IPS-20b (cell line): ENCODE results near the gene HPS4.

Experiments
- H3K27ac ChIP-seq: one replicate; pipeline ENCODE4 v1.5.1; 2013; ENCODE audit warnings: low read length
- H3K27me3 ChIP-seq: 2 replicates; pipeline ENCODE4 v1.6.1; 2013; ENCODE audit warnings: mild to moderate bottlenecking, low read length, inconsistent platforms; ENCODE audit not compliant: insufficient read depth
- H3K36me3 ChIP-seq: 2 replicates; pipeline ENCODE4 v1.6.1; 2013; ENCODE audit warnings: low read depth, mild to moderate bottlenecking, inconsistent platforms, low read length, moderate library complexity; ENCODE audit not compliant: insufficient read depth
- H3K4me1 ChIP-seq: 2 replicates; pipeline ENCODE4 v1.6.1; 2013; ENCODE audit warnings: mild to moderate bottlenecking, control low read depth, inconsistent platforms, low read length, moderate library complexity; ENCODE audit not compliant: insufficient read depth
- H3K4me3 ChIP-seq: 2 replicates; pipeline ENCODE4 v1.5.1; 2013; ENCODE audit warnings: mild to moderate bottlenecking, low read length, inconsistent platforms
- H3K9ac ChIP-seq: 2 replicates; pipeline ENCODE4 v1.6.1; 2013; ENCODE audit warnings: low read depth, mild to moderate bottlenecking, inconsistent platforms, low read length, moderate library complexity
- H3K9me3 ChIP-seq: 2 replicates; pipeline ENCODE4 v1.6.1; 2013; ENCODE audit warnings: mild to moderate bottlenecking, low read depth, low read length, inconsistent platforms; ENCODE audit not compliant: insufficient read depth

HPS4 gene

GRCh38 chr22:26479792-26480610 lies 3.6 kb downstream of the HPS4 start:
- no peaks in the 10 kb centered on the region for H3K9me3 ChIP-seq
- no peak overlapping the region for H3K27ac ChIP-seq
- peaks cover 10% of the 10 kb centered on the region for H3K4me1 ChIP-seq
- H3K36me3 ChIP-seq = peaks cover 65% of the 10 kb centered on the region
- no peaks in the 10 kb centered on the region for H3K27me3 ChIP-seq
- H3K4me3 ChIP-seq = 0 out of 2 replicates have a peak overlapping the region, but pooled peaks have one; percentile 32
- H3K9ac ChIP-seq = 0 out of 2 replicates have a peak overlapping the region, but pooled peaks have one; percentile 29

DNA sequence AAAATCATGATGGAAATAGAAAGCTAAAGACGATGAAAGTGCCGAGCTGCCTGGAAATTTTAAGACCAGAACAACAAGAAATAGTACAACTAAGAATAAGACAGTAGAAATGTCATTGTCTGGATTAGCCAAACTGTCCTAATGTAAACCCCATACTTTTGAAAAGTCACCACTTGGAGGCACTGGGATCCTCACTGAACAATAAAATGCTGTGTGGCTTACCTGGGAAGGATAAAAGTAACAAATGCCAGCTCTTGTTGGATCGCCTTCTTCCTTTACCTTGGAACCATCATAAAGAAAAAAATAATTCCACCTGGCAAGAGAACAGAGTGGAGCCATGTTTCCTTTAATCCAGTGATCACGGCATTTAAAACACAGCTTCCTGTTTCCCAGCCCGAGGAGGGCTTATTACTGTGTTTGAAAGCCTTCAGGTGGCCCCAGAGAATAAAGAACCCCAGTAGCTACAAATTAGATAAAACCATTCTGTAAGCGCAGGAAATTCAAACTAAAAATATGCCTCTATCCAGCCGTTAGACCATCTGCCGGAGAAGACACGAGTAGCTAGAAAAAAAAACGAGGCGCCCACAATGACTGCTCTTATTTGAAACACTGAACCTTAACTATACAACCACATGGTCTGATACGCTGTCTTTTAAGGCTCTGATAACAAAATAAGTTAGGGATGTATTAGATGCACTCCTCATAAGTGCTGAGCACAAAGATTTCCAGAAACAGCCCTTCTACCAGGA lies 4.4 kb downstream of the HPS4 start:
- Histone ChIP-seq H3K9me3 (no peaks in the 10 kb centered on the region), H3K27me3 (no peaks in the 10 kb centered on the region), H3K27ac (no peak overlapping the region), H3K36me3 (peaks cover 73% of the 10 kb centered on the region), H3K4me1 (peaks cover 10% of the 10 kb centered on the region), H3K9ac (0 out of 2 replicates have a peak overlapping the region, but pooled peaks have one; percentile 29), H3K4me3 (0 out of 2 replicates have a peak overlapping the region, but pooled peaks have one; percentile 32)

GRCh38 chr22:26477341-26477731 lies 6.2 kb downstream of the HPS4 start:
- Histone ChIP-seq H3K27me3 (no peaks in the 10 kb centered on the region), H3K4me1 (peaks cover 6% of the 10 kb centered on the region), H3K4me3 (no peak overlapping the region), H3K27ac (no peak overlapping the region), H3K9me3 (no peaks in the 10 kb centered on the region), H3K9ac (no peak overlapping the region), H3K36me3 (peaks cover 91% of the 10 kb centered on the region)

DNA sequence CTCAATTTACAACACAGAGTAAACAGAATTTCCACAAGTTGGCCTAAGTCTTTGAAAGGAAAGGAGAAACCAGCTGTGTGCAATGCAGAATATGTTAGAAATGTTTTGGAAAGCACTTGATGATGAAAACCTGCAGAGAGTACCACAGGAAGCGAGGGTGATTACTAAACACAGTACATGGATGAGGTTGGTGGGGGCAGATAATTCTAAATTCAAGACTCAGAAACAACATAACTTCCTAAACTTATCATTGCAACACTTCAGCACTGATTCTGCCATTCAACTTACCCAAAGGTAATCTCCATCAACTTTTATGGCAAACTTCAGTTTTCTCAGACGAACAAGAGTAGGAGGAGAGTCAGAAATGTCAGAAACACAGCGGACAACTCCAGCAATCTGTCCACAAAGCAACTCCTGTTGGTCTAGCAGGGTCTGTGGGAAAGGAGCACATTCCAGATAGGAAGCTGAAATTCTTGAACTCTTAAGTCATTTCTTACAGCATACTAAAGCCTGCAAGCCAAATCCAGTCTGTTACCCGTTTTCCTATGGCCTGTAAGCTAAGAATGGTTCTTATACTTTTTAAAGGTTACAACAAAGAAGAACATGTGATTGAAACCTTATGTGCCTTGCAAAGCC lies 6.8 kb downstream of the HPS4 start:
- no peaks in the 10 kb centered on the region for H3K27me3 ChIP-seq
- H3K9ac ChIP-seq = no peak overlapping the region
- no peaks in the 10 kb centered on the region for H3K9me3 ChIP-seq
- peaks cover 95% of the 10 kb centered on the region for H3K36me3 ChIP-seq
- H3K4me3 ChIP-seq = no peak overlapping the region
- H3K4me1 ChIP-seq = peaks cover 4% of the 10 kb centered on the region; the same call in 1 of the 2 replicates
- H3K27ac ChIP-seq = no peak overlapping the region

DNA sequence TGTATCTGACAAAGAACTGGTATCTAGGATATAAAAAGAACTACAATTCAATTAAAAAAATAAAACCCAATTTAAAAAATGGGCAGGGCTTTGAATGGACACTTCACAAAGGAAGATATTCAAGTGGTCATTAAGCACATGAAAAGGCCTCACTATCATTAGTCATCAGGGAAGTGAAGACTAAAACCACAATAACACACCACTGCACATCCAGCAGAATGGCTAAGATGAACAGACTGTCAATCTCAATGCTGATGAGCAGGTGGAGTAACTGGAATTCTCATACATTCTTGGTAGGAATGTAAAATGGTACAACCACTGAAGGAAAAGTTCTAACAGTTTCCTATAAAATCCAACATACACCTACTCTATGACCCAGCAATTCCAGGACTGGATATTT lies 8.9 kb downstream of the HPS4 start:
- Histone ChIP-seq H3K4me1 (peaks cover 4% of the 10 kb centered on the region; the same call in 1 of the 2 replicates), H3K9ac (no peak overlapping the region), H3K27ac (no peak overlapping the region), H3K36me3 (peaks cover 97% of the 10 kb centered on the region), H3K27me3 (no peaks in the 10 kb centered on the region), H3K4me3 (no peak overlapping the region), H3K9me3 (no peaks in the 10 kb centered on the region)

DNA sequence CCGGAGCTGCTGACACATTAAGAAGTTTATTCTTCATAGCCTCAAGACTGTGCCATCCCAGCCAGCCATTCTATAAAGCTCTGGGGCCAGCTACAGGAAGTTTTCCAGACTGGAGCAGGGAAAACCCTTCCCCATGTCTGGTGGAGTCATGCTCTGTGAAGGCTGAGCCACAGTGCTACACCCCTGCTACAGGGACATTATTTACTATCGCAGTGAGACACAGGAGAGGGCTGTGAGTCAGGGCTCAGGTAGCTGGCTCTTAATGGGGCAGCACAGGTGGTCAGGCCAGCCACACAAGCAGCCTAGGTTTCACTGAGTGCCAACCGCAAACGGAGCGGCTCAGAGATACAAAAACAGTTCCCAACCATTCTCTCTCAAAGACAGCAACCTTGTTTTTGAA lies 12.1 kb downstream of the HPS4 start:
- Histone ChIP-seq H3K9ac (no peak overlapping the region), H3K27ac (no peak overlapping the region), H3K4me3 (no peak overlapping the region)

DNA sequence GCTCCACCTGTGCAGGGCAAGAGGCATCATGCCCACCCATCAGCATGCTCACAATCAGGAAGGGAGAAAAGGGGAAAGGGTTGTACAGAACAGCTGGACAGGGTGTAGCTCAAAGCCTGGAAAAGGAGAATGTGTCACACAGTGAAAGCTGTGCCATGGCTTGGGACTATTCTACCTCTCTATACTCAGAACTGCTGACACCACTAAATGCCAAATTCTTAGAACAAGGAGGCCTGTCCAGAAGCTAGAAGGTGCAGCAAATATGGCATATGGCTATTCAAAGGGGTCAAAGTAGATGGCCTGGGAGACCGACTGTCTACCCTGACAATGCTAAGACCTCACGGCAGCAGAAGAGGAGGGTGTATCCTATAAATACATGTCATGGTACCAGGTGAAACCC lies 12.8 kb downstream of the HPS4 start:
- no peaks in the 10 kb centered on the region for H3K4me1 ChIP-seq
- no peak overlapping the region for H3K4me3 ChIP-seq
- H3K27me3 ChIP-seq = no peaks in the 10 kb centered on the region
- H3K27ac ChIP-seq = no peak overlapping the region
- no peak overlapping the region for H3K9ac ChIP-seq
- peaks cover 98% of the 10 kb centered on the region for H3K36me3 ChIP-seq
- no peaks in the 10 kb centered on the region for H3K9me3 ChIP-seq

More for the DNA sequence above, 12.1 kb downstream of the HPS4 start:
- Histone ChIP-seq H3K9me3 (no peaks in the 10 kb centered on the region), H3K36me3 (peaks cover 98% of the 10 kb centered on the region), H3K4me1 (no peaks in the 10 kb centered on the region), H3K27me3 (no peaks in the 10 kb centered on the region)

GRCh38 chr22:26466196-26466595 lies 17.4 kb downstream of the HPS4 start:
- H3K9me3 ChIP-seq = no peaks in the 10 kb centered on the region
- H3K4me1 ChIP-seq = peaks cover 2% of the 10 kb centered on the region; the same call in 1 of the 2 replicates
- H3K36me3 ChIP-seq = peaks cover 97% of the 10 kb centered on the region
- H3K27me3 ChIP-seq = no peaks in the 10 kb centered on the region
- no peak overlapping the region for H3K27ac ChIP-seq
- H3K9ac ChIP-seq = no peak overlapping the region
- no peak overlapping the region for H3K4me3 ChIP-seq

GRCh38 chr22:26464312-26464711 lies 19.3 kb downstream of the HPS4 start:
- Histone ChIP-seq H3K36me3 (peaks cover 96% of the 10 kb centered on the region), H3K27me3 (no peaks in the 10 kb centered on the region), H3K27ac (no peak overlapping the region), H3K4me1 (peaks cover 2% of the 10 kb centered on the region; the same call in 1 of the 2 replicates), H3K9me3 (no peaks in the 10 kb centered on the region), H3K4me3 (no peak overlapping the region), H3K9ac (no peak overlapping the region)

DNA sequence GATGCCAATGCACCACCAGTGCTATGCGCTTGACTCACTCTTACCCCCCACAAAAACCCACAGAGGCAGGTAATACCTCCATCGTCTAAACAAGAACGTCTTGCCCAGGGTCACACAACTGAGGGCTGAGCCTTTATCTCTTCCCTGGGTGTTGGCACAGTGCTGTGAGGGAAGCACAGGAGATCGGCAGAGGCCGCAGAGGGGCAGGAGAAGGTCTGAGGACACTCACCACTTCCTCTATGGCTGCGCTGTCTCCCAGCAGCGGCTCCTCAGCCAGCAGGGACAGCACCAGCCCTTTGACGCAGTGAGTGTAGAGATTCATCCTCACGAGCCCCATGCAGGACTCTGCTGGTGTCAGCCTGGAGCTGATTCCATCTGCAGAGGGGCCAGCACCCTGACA lies 19.9 kb downstream of the HPS4 start:
- Histone ChIP-seq H3K9ac (no peak overlapping the region), H3K4me1 (peaks cover 2% of the 10 kb centered on the region; the same call in 1 of the 2 replicates), H3K9me3 (no peaks in the 10 kb centered on the region), H3K4me3 (no peak overlapping the region), H3K27ac (no peak overlapping the region), H3K36me3 (peaks cover 96% of the 10 kb centered on the region), H3K27me3 (no peaks in the 10 kb centered on the region)

DNA sequence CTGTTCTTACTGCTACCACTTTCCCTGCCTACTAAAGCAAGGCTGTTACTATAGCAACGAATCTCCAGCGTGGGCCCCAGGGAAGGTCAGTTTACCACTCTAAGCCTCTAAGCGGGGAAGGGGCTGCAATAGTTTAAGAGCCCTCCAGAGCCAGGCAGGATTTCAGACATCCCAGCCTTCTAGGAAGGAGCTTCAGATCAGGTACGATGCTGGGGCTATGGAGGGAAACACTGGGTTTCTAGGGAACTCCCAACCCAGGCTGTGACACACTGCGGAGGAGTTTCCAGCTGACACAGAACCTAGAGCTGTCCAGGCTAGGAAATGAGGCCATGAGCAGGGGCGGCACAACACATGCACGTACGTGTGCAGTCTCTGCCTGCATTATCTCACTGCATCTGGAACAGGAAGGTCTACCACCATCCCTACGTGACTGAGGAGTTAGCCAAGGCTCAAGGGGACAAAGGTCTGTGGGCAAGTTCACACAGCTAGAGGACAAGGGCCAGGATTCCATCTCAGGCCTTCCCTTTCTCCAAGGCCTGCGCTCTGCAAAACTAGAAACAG lies 20.4 kb downstream of the HPS4 start:
- Histone ChIP-seq H3K27me3 (no peaks in the 10 kb centered on the region), H3K9ac (no peak overlapping the region), H3K4me3 (no peak overlapping the region), H3K27ac (no peak overlapping the region), H3K9me3 (no peaks in the 10 kb centered on the region), H3K36me3 (peaks cover 96% of the 10 kb centered on the region), H3K4me1 (peaks cover 2% of the 10 kb centered on the region; the same call in 1 of the 2 replicates)
